T-helper 2 cell (primary cell): ENCODE measurements around the gene DPYSL3.

ENCODE experiments used
- DNase-seq, 5 experiments: peaks; one replicate each; pipeline versions ENCODE4 v3.0.0 to v3.0.0-alpha.2; 2012 to 2022

DPYSL3 gene

GRCh38 chr5:147434049-147434448 is 75.8 kb downstream of the DPYSL3 start:
- DNase-seq, result no peak

DNA sequence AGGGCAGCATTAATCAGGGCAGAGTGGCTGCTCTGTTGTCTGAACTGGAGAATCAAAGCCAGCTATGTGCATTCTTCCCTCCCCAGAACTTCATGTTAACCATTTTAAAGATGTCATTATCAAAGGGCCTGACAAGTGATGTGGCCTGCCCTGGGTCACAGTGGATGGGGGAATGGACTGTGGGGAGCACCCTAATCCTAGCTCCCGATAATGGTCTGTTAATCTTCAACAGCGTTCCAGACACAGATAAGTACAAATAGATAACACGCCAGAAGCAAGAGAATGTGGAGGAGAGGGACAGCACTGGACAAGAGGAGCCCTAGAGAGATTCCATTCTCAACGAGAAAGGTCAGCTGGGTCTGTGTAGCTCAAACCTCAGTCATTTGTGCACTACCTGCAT is 77.5 kb downstream of the DPYSL3 start:
- no peak for DNase-seq

DNA sequence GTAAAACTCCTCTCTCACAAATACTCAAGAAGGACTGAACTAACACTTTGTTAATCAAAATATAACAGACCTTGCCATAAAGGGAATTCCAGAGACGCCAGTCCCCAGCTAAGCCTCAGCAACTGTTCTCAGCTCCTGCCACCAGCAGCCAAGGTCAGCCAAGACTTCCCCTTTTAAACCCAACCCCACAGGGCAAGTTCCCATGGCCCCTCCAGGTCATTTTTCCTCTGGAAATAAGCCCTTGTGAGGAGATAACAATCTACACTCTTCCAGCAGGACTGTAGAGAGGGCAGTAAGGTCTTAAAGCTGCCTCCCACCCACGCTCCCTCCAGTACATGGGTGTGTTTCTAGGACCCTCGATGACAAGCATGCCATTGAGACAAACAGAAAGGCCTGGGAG is 78.3 kb downstream of the DPYSL3 start:
- no peak for DNase-seq

DNA sequence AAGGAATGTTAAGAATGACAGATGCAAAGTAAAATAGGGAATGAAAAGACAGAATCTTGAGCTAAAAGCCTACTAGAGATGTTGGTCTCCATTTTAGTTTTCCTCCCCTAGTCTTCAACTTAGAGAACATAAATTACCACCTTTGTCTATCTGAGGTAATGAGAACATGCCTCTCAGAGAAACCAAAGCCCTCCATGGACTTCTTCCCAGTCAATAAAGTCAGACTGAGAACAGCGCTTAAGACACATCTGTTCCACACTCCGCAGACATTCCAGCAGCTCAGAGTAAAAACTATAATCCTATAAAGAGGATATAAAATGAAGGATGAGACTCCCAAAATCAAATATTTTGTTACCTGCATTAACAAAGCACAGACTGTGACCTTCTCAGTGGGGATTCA is 79.2 kb downstream of the DPYSL3 start:
- DNase-seq, result no peak

GRCh38 chr5:147427521-147428401 is 82.1 kb downstream of the DPYSL3 start:
- no peak for DNase-seq

- no peak for DNase-seq
These were observed 83.1 kb downstream of the DPYSL3 start for GRCh38 chr5:147426640-147427327.

DNA sequence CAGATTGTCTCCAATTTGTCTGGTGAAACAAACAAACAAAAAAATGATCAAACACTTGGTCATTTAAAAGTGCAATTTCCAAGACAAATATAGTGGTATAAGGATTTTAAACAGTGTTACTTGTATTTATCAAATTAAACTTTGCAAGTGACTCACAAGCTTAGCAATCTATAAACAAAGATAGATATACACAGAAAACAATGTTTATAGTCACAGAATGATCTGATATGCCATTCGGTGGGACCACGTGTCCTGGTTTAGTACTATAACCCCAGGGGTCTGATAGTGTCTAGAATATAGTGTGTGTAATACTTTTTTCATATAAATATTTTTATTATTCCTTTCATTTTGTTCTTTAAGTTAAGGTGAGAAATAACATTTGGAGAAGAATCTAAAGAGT is 91.3 kb downstream of the DPYSL3 start:
- no peak for DNase-seq

GRCh38 chr5:147417135-147417813 is 92.6 kb downstream of the DPYSL3 start:
- DNase-seq, result no peak

- no peak for DNase-seq
These were observed 94.2 kb downstream of the DPYSL3 start for GRCh38 chr5:147415651-147416050.

GRCh38 chr5:147413266-147413665 is 96.6 kb downstream of the DPYSL3 start:
- no peak for DNase-seq

GRCh38 chr5:147412561-147412960 is 97.3 kb downstream of the DPYSL3 start:
- DNase-seq, result no peak

DNA sequence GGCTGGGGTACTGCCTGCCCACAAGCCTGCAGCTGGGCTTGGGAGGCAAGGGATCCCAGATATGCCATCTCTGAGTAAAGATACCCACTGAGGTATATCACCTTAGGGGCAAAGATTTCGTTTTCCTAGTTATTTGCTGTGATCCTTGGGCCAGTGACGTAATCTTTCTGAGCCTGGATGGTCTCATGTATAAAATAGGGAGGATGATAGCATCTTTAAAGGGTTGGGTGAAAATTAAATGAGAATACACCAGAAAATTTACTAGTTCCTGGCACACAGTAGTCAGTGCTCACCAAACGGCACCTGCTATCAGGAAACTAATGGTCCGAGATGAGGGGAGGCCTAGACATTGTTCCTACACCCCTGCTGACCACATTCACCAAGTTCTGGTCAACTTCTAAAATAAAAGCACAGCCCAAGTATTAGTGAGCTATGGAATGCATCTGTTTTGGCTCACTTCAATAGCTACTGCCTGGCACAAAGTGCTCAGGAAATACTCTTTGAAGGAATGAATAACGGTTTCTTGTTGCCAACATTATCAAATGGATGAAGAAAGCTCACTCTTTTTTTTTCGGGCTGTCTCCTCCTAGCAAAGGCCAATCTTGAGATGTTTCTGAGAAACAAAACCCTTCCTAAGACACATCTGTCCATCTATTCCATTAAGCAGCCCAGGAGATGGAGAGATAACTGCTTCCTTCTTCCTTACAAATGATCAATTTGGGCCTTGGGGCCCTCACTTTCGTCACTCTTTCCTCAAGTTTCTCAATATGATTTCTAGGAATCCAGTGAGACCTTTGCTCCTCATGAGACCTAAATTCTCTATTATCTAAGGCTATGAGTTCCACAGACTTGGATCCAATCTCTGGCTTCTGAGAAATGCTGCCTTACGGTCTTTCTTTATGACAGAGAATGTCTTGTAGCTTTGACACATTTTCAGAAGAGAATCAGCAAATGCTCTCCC is 98.2 kb downstream of the DPYSL3 start:
- no peak for DNase-seq

- no peak for DNase-seq
These were observed 99.1 kb downstream of the DPYSL3 start for GRCh38 chr5:147410496-147411358.

GRCh38 chr5:147408980-147409379 is 100.9 kb downstream of the DPYSL3 start:
- no peak for DNase-seq

DNA sequence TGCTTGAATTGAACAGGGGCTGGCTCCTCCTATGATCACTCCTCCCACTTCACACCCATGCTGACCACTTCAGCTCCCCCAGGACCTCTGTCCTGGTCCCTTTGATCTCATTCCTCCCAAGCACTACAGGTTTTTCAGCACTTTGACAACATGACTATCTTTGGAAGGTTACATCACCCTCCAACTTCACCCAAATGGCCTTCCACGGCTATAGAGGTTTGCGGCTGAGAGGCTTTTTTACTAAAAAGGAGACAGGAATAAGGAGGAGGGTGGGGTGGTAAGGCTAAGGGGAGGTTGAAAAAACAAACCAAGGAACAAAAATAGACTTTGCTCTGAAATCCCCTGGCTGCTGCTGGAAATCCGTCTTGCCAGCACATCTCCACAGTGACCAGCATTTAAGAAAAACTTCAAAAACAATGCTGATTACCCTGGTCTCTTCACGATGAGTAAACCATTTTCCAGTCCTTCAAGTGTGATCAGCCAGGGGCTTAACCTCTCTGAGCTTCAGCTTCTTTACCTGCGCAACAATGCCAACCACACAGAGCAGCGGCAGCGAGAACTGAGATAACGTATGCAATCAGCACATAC is 102.7 kb downstream of the DPYSL3 start:
- no peak for DNase-seq

GRCh38 chr5:147406636-147407035 is 103.2 kb downstream of the DPYSL3 start:
- no peak for DNase-seq

- DNase-seq, result no peak
These were observed 105.2 kb downstream of the DPYSL3 start for GRCh38 chr5:147404706-147405105.

DNA sequence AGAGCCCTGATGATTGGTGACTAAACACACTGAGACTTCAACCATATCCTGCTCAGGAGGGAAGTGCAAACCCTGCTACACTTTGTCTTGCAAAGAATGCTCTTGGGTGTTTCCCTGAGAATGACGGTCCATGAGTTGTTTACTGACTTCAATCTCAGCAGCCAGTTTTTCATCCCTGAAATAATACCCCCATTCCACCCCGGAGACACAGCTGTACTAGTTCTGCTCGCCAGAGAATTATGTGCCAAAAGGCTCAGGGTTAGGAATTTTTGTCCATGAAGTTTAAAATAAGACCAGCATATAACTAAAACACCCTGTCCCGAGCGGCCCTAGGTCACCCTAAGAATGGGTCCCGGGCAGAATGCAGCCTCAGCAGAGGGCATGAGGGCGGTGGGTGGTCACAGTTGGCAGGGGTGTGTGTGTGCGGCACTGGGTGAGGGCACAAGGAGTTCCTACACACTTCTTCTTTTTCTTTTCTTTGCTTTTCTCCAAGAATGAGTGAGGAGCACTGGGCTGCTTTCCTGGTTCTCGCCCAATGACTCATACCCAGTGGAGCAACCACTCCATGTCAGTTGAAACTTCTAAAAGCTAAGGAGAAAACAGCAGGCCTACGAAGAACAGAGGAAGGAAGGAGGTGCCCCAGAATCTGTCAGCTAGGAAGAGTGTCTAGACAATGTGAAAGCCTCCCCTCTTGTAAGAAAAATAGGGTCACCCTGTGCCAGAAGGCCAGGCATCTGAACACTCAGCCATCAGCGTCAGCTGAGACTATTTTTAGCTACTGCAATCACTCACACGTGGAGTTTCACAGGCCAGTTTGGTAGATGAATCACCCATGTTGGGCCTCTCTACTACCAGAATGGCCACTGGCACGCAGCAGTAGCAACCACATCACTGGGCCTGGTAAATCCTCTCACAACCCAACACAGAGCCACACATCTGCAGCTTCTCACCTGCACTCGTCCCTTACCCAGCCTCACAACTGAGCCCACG is 105.9 kb downstream of the DPYSL3 start:
- no peak for DNase-seq

DNA sequence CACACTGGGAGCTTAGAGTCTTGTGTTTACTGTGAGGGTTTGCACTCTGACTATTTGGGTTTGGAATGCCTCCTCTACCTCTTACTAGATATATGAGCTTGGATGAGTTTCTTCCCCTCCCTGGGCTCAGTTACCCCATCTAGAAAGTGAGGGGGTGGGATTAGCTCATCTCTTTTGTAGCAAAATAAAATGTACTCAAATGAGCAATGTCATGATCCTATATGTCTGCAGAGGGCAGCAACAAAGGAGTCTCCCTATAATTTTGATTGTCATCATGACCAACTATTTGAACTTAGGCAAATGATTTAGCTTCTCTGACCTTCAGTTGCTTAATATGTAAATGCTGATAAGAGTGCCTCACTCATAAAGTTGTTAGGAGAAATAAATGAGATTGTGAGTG is 109.0 kb downstream of the DPYSL3 start:
- no peak for DNase-seq
